Transverse colon (tissue), 4 donors: Measurements from ENCODE around the gene SHF. TPM values are rescaled to one million over a fixed set of nuclear protein-coding genes. Genes with fewer than 3 reads are reported as not detected.
A peak's percentile ranks its signal among the peaks of the same experiment; 100 is the strongest.

Experiments used
- DNase-seq: peaks from one replicate; pipeline ENCODE4 v3.0.0-alpha.2; 2019
- H3K27ac ChIP-seq, 4 donors: fragments of 200-600 bp; sonication (generic); 2 replicates each; pipeline ENCODE4 v1.5.1; 2016 to 2018; ENCODE audit warnings: inconsistent platforms in 4 of 4
- H3K27me3 ChIP-seq: fragments of 200-600 bp; sonication (generic); 2 replicates; pipeline ENCODE4 v1.5.1; 2017; ENCODE audit warnings: inconsistent platforms
- H3K36me3 ChIP-seq, 4 donors: fragments of 200-600 bp; sonication (generic); 2 replicates each; pipeline ENCODE4 v1.5.1; 2017 to 2019; ENCODE audit warnings: inconsistent platforms in 4 of 4
- H3K4me1 ChIP-seq, 4 donors: fragments of 200-600 bp; sonication (generic); 2 replicates each; pipeline ENCODE4 v1.5.1; 2017 to 2020; ENCODE audit warnings: inconsistent platforms in 4 of 4
- H3K4me3 ChIP-seq, 4 donors: fragments of 200-600 bp; sonication (generic); 1 replicate in 1 of 4; 2 replicates in 3 of 4; pipeline versions ENCODE4 v1.5.1 to v1.6.1; 2017 to 2019; ENCODE audit warnings: inconsistent platforms in 4 of 4
- H3K9me3 ChIP-seq, 2 donors: fragments of 200-600 bp; sonication (generic); 2 replicates each; pipeline ENCODE4 v1.5.1; 2017 to 2019; ENCODE audit warnings: inconsistent platforms in 2 of 2
- CTCF ChIP-seq, 5 experiments: fragments of 200-600 bp in 3 of 5; fragments of 450-650 bp in 2 of 5; sonication (generic) in 3 of 5; IDR thresholded peaks; 1 replicate in 2 of 5; 2 replicates in 3 of 5; pipeline ENCODE4 v1.5.1; 2016 to 2017; ENCODE audit warnings: antibody characterized with exemption in 5 of 5, inconsistent platforms in 3 of 5, mild to moderate bottlenecking in 2 of 5, moderate library complexity in 1 of 5
- EP300 ChIP-seq: sonication (generic); formaldehyde crosslinking; IDR thresholded peaks from one replicate; pipeline ENCODE4 v1.6.1; 2017; ENCODE audit warnings: antibody characterized with exemption, low read depth
- POLR2A ChIP-seq: fragments of 450-650 bp; IDR thresholded peaks from one replicate; pipeline ENCODE4 v1.6.1; 2016; ENCODE audit warnings: antibody characterized with exemption, mild to moderate bottlenecking, moderate library complexity
- POLR2AphosphoS5 ChIP-seq, 3 donors: sonication (generic); formaldehyde crosslinking; IDR thresholded peaks; one replicate each; pipeline ENCODE4 v1.6.1; 2016; ENCODE audit warnings: antibody characterized with exemption in 3 of 3
- WGBS, 2 donors: methylation state at CpG; one replicate each; pipeline ENCODE4 v1.1.5; 2018; ENCODE audit warnings: low coverage in 1 of 2; 5-methylcytosine and 5-hydroxymethylcytosine counted together
- in situ Hi-C, 4 donors: fragments of 200-750 bp; cut with MboI; loops; one replicate each; pipeline versions ENCODE4 v1.15.0 to v1.15.1; 2017; ENCODE audit warnings: low sequenced_read_pairs in 3 of 4, low pct_ligation_motif_present in 1 of 4, low pct_unique_long_range_greater_than_20kb in 1 of 4
- intact Hi-C: fragments of 100-400 bp; cut with DNase I; formaldehyde crosslinking; loops from one replicate; pipeline ENCODE4 v1.15.1; 2023; ENCODE audit warnings: low total_unique reads
- total RNA-seq, 4 donors: library from RNA; depleted of rRNA; stranded (reverse); fragments of >200 nt; gene quantifications; one replicate each; pipeline ENCODE4 v1.1.0, GENCODE V29; 2016

Gene SHF
- total RNA-seq, 4 donors from 2014 or later = 3.7 to 9.8 (median 7.4) TPM; not detected in 1

- no peaks in the 10 kb centered on the region for H3K27me3 ChIP-seq
- H3K27ac ChIP-seq = no peak overlapping the region
- peak; percentile 78 for DNase-seq
- in situ Hi-C loops (loop anchor here in 2 of 4 donors (10.0 kb wide), 1 partner anchor 190 kb away; no protein-coding TSS in a partner anchor), intact Hi-C loops (loop anchor here (10.0 kb wide), 1 partner anchor 80 kb away; no protein-coding TSS in a partner anchor)
- no peaks in the 10 kb centered on the region for H3K9me3 ChIP-seq
- TF ChIP-seq POLR2A (no peak), CTCF (IDR thresholded peaks at IDR 0.05) (peak; percentile 78 to 86 (median 85))
- H3K36me3 ChIP-seq = no peaks in the 10 kb centered on the region
- 0% methylated on average over 2 of the region's 2 CpGs; no CpG with 5 or more reads in 1 of the 2 donors for WGBS, 2 donors
- no peaks in the 10 kb centered on the region for H3K4me1 ChIP-seq
- no peak overlapping the region for H3K4me3 ChIP-seq
Measured at GRCh38 chr15:45205192-45205591, 17.4 kb upstream of the SHF start.

GRCh38 chr15:45203182-45203581, 15.4 kb upstream of the SHF start:
- TF ChIP-seq POLR2AphosphoS5 (IDR thresholded peaks at IDR 0.05) = no peak
- Histone ChIP-seq H3K9me3 (no peaks in the 10 kb centered on the region), H3K4me1 (peaks cover 0 to 4% (median 0%) of the 10 kb centered on the region in 4 donors), H3K27ac (no peak overlapping the region), H3K27me3 (no peaks in the 10 kb centered on the region), H3K36me3 (no peaks in the 10 kb centered on the region), H3K4me3 (no peak overlapping the region)
- DNase-seq = no peak
- 53 to 60% methylated on average over 3 to 4 of the region's 4 CpGs for WGBS, 2 donors
- intact Hi-C loops = loop anchor here (10.0 kb wide), 1 partner anchor 82 kb away; no protein-coding TSS in a partner anchor
- in situ Hi-C loops = loop anchor here in 2 of 4 donors (10.0 kb wide), 1 partner anchor 192 kb away; no protein-coding TSS in a partner anchor

- Histone ChIP-seq H3K4me1 (peaks cover 0 to 9% (median 0%) of the 10 kb centered on the region in 4 donors), H3K36me3 (no peaks in the 10 kb centered on the region), H3K4me3 (no peak overlapping the region), H3K27ac (no peak overlapping the region), H3K9me3 (no peaks in the 10 kb centered on the region), H3K27me3 (no peaks in the 10 kb centered on the region)
- 72 to 89% methylated on average over 3 to 7 of the region's 7 CpGs for WGBS, 2 donors
- intact Hi-C loops = loop anchor here (10.0 kb wide), 1 partner anchor 83 kb away; no protein-coding TSS in a partner anchor
- TF ChIP-seq POLR2A (no peak), POLR2AphosphoS5 (IDR thresholded peaks at IDR 0.05) (no peak), EP300 (no peak), CTCF (IDR thresholded peaks at IDR 0.05) (no peak)
- in situ Hi-C loops = loop anchor here in 2 of 4 donors (10.0 kb wide), 1 partner anchor 193 kb away; no protein-coding TSS in a partner anchor
- no peak for DNase-seq
Measured at GRCh38 chr15:45201869-45202268, 14.1 kb upstream of the SHF start.

DNA sequence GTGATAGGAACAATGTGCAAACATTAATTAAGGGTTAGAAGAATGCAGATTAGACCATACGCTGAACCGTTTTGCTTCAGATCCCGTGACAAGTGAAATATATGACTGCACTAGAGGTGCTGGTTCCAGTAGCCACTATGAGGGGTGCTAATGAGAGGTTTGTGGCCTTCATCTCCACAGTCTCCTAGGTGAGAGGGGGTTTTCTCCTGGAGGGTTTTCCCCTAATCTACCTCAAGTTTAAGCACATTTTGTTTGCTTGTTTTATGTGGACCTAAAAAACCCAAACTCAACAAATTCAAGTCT, 13.7 kb upstream of the SHF start:
- Histone ChIP-seq H3K9me3 (no peaks in the 10 kb centered on the region), H3K36me3 (no peaks in the 10 kb centered on the region), H3K4me3 (peak overlapping the region in 1 of 4 donors; percentile 55), H3K4me1 (peaks cover 0 to 9% (median 0%) of the 10 kb centered on the region in 4 donors), H3K27ac (peak overlapping the region in 3 of 4 donors; percentile 96 to 99 (median 99)), H3K27me3 (no peaks in the 10 kb centered on the region)
- intact Hi-C loops = loop anchor here (10.0 kb wide), 1 partner anchor 83 kb away; no protein-coding TSS in a partner anchor
- 83 to 86% methylated on average over 1 to 3 of the region's 3 CpGs for WGBS, 2 donors
- TF ChIP-seq CTCF (IDR thresholded peaks at IDR 0.05) (no peak), POLR2A (no peak), EP300 (no peak), POLR2AphosphoS5 (IDR thresholded peaks at IDR 0.05) (no peak)
- in situ Hi-C loops = loop anchor here in 2 of 4 donors (10.0 kb wide), 1 partner anchor 193 kb away; no protein-coding TSS in a partner anchor
- DNase-seq = no peak
